Omental fat pad (tissue), 4 donors: ENCODE data around the gene UBL7. TPM values are rescaled to one million over a fixed set of nuclear protein-coding genes. Genes with fewer than 3 reads are reported as not detected.
"Not testable (repeated sequence)": the region's sequence is repeated elsewhere in the genome, so short reads cannot be mapped to it uniquely, and the experiment has no call there.

ENCODE experiments used
- ATAC-seq: fragments of 150-250 bp; one replicate; pipeline ENCODE4 v1.9.1; 2016; ENCODE audit warnings: mild to moderate bottlenecking, moderate library complexity; ENCODE audit not compliant: low FRiP score
- DNase-seq: peaks from one replicate; pipeline ENCODE4 v3.0.0-alpha.2; 2019; ENCODE audit warnings: low spot score
- total RNA-seq, 4 donors: library from RNA; depleted of rRNA; stranded (reverse); fragments of >200 nt; gene quantifications; one replicate each; pipeline ENCODE4 v1.1.0, GENCODE V29; 2016
- TF ChIP-seq, protein P1 (sequence below), 3 donors: fragments of 450-650 bp; IDR thresholded peaks; one replicate each; pipeline ENCODE4 v1.5.1; 2016 to 2017; ENCODE audit warnings: antibody characterized with exemption in 3 of 3, mild to moderate bottlenecking in 3 of 3, moderate library complexity in 2 of 3

Gene UBL7
- total RNA-seq, 4 donors from 2014 or later: 28.0 to 39.2 (median 34.8) TPM

DNA sequence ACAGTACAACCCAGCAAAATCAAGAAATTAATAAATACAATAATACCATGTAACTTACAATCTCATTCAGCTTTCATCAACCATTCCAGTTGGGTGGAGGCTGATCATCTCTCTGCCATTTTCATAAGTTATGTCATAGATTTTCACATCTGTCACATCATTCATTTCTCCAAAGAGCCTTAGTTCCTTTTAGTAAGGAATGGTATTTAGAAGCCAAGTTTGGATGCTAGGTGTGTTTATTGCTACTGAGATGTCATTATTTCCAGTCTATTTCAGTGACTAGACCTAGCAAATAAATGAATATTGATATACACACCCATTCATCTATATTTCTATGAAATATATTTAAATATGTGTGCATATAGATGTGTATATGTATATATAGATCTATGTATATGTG, 2.7 kb upstream of the UBL7 start:
- TF ChIP-seq, protein P1, sequence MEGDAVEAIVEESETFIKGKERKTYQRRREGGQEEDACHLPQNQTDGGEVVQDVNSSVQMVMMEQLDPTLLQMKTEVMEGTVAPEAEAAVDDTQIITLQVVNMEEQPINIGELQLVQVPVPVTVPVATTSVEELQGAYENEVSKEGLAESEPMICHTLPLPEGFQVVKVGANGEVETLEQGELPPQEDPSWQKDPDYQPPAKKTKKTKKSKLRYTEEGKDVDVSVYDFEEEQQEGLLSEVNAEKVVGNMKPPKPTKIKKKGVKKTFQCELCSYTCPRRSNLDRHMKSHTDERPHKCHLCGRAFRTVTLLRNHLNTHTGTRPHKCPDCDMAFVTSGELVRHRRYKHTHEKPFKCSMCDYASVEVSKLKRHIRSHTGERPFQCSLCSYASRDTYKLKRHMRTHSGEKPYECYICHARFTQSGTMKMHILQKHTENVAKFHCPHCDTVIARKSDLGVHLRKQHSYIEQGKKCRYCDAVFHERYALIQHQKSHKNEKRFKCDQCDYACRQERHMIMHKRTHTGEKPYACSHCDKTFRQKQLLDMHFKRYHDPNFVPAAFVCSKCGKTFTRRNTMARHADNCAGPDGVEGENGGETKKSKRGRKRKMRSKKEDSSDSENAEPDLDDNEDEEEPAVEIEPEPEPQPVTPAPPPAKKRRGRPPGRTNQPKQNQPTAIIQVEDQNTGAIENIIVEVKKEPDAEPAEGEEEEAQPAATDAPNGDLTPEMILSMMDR (IDR thresholded peaks at IDR 0.05): no peak
- ATAC-seq: no peak
- no peak for DNase-seq

DNA sequence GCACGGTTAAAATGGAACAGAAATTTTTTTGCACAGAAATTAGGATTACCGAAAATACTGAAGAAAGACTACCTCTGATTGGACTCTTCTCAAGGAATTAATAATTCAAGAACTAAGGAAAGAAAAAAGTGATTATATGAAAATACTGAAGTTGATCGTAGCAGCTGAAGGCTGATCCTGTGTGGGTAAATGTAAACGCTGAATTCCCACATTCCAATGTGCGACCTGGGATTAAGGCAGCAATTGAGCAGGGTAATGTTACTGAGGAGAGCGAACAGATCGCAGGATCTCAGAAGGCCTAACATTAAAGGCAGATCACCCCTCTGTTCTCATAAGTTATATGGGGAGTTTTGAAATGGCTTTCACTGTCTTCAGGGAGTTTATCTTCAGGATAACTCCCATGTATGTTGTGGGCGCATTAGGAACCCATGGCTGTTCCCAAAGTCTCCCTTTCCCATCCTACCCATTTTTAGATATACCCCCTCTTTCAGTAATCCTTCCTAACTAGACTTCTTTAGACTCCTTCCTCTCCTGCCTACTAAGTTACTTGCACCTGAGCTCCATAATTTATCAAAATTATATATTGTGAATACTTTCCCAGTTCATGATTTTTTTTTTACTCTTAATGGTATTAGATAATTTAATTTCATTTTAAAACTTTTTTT, 1.0 kb upstream of the UBL7 start:
- no peak for ATAC-seq
- no peak for DNase-seq
- TF ChIP-seq, protein P1 (IDR thresholded peaks at IDR 0.05): no peak

DNA sequence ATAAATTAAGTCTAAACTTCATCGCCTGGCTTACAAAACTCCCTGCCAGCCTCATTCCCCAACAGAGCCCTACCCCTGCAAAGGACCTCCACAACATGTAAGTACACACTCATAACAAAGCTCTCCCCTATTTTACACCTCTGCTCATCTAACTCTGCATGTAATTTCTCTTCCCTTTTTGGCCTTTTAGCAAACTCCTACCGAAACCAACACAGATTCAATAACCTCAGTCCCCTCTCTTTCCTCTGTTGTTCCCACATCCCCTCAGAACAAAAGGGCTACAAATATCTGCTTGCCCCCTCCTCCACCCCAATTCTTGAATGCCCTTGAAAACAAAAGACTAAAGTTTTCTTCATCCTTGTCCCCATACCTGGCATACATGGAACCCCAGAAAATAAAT, 662 bp downstream of the UBL7 start:
- TF ChIP-seq, protein P1 (IDR thresholded peaks at IDR 0.05): no peak
- ATAC-seq (no peak), DNase-seq (no peak)

DNA sequence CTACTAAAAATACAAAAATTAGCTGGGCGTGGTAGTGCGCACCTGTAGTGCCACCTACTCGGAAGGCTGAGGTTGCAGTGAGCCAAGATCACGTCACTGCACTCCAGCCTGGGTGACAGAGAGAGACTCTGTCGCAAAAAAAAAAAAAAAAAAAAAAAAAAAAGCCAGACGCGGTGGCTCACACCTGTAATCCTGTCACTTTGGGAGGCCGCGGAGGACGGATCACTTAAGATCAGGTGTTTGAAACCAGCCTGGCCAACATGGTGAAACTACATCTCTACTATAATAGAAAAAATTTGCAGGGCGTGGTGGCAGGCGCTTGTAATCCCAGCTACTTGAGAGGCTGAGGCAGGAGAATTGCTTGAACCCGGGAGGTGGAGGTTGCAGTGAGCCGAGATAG, 1.2 kb downstream of the UBL7 start:
- ATAC-seq, DNase-seq: not testable (repeated sequence)

DNA sequence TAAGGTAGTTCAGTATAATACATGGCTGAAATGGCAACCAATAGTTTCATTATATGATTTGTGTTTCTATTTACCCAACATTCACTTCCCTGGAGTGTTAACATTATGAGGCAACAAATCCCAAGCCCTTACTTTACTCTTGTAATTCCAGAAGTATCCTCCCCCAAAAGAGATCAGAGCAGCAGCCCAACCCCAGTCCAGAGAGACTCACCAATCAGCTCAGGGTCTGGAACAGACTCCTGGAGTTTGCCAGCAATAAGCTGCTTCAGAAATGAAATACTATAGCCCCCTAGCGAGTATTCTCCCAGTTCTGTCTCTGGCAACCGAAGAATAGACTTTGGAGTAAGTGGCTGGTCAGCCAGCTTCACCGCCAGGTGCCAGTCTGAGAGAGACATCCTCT, 2.5 kb downstream of the UBL7 start:
- TF ChIP-seq, protein P1 (IDR thresholded peaks at IDR 0.05): no peak
- DNase-seq (no peak), ATAC-seq (no peak)

DNA sequence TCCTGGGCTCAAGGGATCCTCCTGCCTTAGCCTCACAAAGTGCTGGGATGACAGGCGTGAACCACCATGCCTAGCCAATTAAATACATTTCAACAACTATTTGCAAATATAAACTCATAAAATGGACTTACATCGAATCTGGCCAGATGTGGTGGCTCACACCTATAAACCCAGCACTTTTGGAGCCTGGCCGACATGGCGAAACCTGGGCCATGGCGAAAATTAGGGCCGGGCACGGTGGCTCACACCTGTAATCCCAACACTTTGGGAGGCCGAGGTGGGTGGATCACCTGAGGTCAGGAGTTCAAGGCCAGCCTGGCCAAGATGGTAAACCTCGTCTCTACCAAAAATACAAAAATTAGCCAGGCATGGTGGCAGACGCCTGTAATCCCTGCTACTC, 3.9 kb downstream of the UBL7 start:
- not testable (repeated sequence) for DNase-seq, ATAC-seq

DNA sequence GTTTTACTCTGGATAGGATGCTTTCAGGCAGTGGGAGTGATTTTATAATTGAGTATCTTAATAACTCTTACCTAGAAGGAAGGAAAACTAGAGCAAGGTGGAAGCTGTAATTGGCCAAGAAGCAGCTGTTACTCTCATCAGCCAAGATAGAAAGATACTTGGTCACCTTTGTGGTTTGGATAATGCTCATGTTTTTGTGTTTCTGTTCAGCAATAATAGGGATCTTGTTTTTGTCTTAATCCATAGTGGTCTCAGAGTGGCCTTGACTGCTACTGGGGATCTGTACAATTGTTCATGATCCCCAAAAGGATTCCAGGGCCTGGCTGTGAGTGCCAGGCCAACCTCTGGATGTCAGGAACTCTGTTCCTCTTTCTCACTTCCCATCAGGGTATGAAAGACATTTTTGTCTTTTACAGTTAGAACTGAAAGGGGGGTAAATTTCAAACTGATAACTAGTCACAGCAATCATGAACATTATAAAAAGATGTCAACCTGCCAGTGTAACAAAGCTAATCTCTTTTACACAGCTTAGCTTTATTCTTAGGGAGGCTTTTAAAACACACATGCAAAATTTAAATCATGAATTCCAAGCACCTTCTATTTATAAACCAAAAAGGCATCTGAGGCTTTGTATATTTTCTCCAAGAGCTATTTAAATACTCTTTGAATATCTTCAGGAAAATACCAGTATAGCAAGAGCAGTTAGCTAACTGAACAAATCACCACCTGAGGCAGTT, 6.0 kb downstream of the UBL7 start:
- TF ChIP-seq, protein P1 (IDR thresholded peaks at IDR 0.05): no peak
- no peak for ATAC-seq

More for the DNA sequence above, 6.0 kb downstream of the UBL7 start:
- no peak for DNase-seq
